ENCODE data around the gene SMAP2. TPM values are rescaled to one million over a fixed set of nuclear protein-coding genes. Genes with fewer than 3 reads are reported as not detected.
"Not testable (repeated sequence)": the region's sequence is repeated elsewhere in the genome, so short reads cannot be mapped to it uniquely, and the experiment has no call there.

Gene SMAP2
- total RNA-seq, 4 donors from 2014 or later: 20.7 to 39.3 (median 29.2) TPM

GRCh38 chr1:40388456-40389321, 15.2 kb downstream of the SMAP2 start:
- 92% methylated on average over 26 of the region's 28 CpGs for WGBS
- H3K4me1 ChIP-seq: peaks cover 32 to 78% (median 55%) of the 10 kb centered on the region in 4 donors
- DNase-seq (ENCODE audit: extremely low spot score); H3K36me3 ChIP-seq; intact Hi-C loops (cut with DNase I); H3K27me3 ChIP-seq; H3K9me3 ChIP-seq: not testable (repeated sequence)
- H3K4me3 ChIP-seq: peak overlapping the region in 1 of 4 donors; percentile 8
- peak overlapping the region; percentile 24 to 69 (median 46) for H3K27ac ChIP-seq (replicated peaks in 1 of 4)

GRCh38 chr1:40389322-40389803, 15.8 kb downstream of the SMAP2 start:
- H3K4me3 ChIP-seq: peak overlapping the region in 1 of 4 donors; percentile 8
- 87% methylated on average over 3 of the region's 3 CpGs for WGBS
- H3K27ac ChIP-seq (replicated peaks in 1 of 4): peak overlapping the region; percentile 24 to 69 (median 44)
- no peaks in the 10 kb centered on the region for H3K9me3 ChIP-seq
- intact Hi-C loops (cut with DNase I): no loop called here
- H3K27me3 ChIP-seq: no peaks in the 10 kb centered on the region
- peaks cover 26 to 76% (median 52%) of the 10 kb centered on the region in 4 donors for H3K4me1 ChIP-seq
- no peak for DNase-seq (ENCODE audit: extremely low spot score)
- no peaks in the 10 kb centered on the region for H3K36me3 ChIP-seq
- TF ChIP-seq CTCF (IDR thresholded peaks at IDR 0.05) (no peak), POLR2AphosphoS5 (IDR thresholded peaks at IDR 0.05) (no peak), EP300 (IDR thresholded peaks at IDR 0.05) (no peak), POLR2A (IDR thresholded peaks at IDR 0.05; ENCODE audit: low read depth) (no peak)

- Histone ChIP-seq H3K4me3 (peak overlapping the region in 1 of 4 donors; percentile 6), H3K27ac (replicated peaks in 1 of 4) (peak overlapping the region; percentile 24 to 69 (median 44)), H3K27me3 (no peaks in the 10 kb centered on the region), H3K9me3 (no peaks in the 10 kb centered on the region), H3K4me1 (peaks cover 21 to 76% (median 48%) of the 10 kb centered on the region in 4 donors), H3K36me3 (no peaks in the 10 kb centered on the region)
- no peak for DNase-seq (ENCODE audit: extremely low spot score)
- intact Hi-C loops (cut with DNase I): no loop called here
- TF ChIP-seq POLR2AphosphoS5 (IDR thresholded peaks at IDR 0.05) (peak; percentile 40 to 61), POLR2A (IDR thresholded peaks at IDR 0.05; ENCODE audit: low read depth) (no peak), CTCF (IDR thresholded peaks at IDR 0.05) (no peak)
- 72% methylated on average over 4 of the region's 4 CpGs for WGBS
Observed at GRCh38 chr1:40389871-40390560, 16.5 kb downstream of the SMAP2 start.

GRCh38 chr1:40390857-40391256, 17.3 kb downstream of the SMAP2 start:
- no peak overlapping the region for H3K4me3 ChIP-seq
- TF ChIP-seq POLR2A (IDR thresholded peaks at IDR 0.05; ENCODE audit: low read depth): no peak
- no peak for TF ChIP-seq EP300 (IDR thresholded peaks at IDR 0.05)
- no peak for TF ChIP-seq CTCF (IDR thresholded peaks at IDR 0.05)
- TF ChIP-seq POLR2AphosphoS5 (IDR thresholded peaks at IDR 0.05): no peak
- H3K27ac ChIP-seq (replicated peaks in 1 of 4): peak overlapping the region; percentile 24 to 69 (median 44)
- H3K27me3 ChIP-seq: no peaks in the 10 kb centered on the region
- DNase-seq (ENCODE audit: extremely low spot score): no peak
- no peaks in the 10 kb centered on the region for H3K9me3 ChIP-seq
- no peaks in the 10 kb centered on the region for H3K36me3 ChIP-seq
- WGBS: 95% methylated on average over 3 of the region's 3 CpGs
- H3K4me1 ChIP-seq: peaks cover 16 to 69% (median 42%) of the 10 kb centered on the region in 4 donors
- intact Hi-C loops (cut with DNase I): no loop called here

GRCh38 chr1:40391688-40392145, 18.2 kb downstream of the SMAP2 start:
- Histone ChIP-seq H3K36me3 (no peaks in the 10 kb centered on the region), H3K27me3 (no peaks in the 10 kb centered on the region), H3K9me3 (no peaks in the 10 kb centered on the region), H3K27ac (replicated peaks in 1 of 4) (peak overlapping the region in 2 of 4 donors; percentile 29 to 69), H3K4me3 (no peak overlapping the region), H3K4me1 (peaks cover 12 to 63% (median 43%) of the 10 kb centered on the region in 4 donors)
- TF ChIP-seq POLR2A (IDR thresholded peaks at IDR 0.05; ENCODE audit: low read depth): no peak
- no peak for TF ChIP-seq EP300 (IDR thresholded peaks at IDR 0.05)
- TF ChIP-seq POLR2AphosphoS5 (IDR thresholded peaks at IDR 0.05): no peak
- TF ChIP-seq CTCF (IDR thresholded peaks at IDR 0.05): no peak
- 92% methylated on average over 1 of the region's 1 CpG for WGBS
- intact Hi-C loops (cut with DNase I): no loop called here
- DNase-seq (ENCODE audit: extremely low spot score): no peak
